Measurements from ENCODE around the gene GAL3ST1. TPM values are rescaled to one million over a fixed set of nuclear protein-coding genes. Genes with fewer than 3 reads are reported as not detected.

The GAL3ST1 gene
- polyA plus RNA-seq, 3 donors = not detected

- peak; percentile 98 to 100 (median 99) for DNase-seq
- Mint-ChIP-seq H3K4me3 (no peak within 1 kb of the TSS), H3K36me3 (peaks cover 27 to 30% of the 10 kb centered on the region in 2 donors)
Measured at GRCh38 chr22:30591588-30592359, 17.3 kb upstream of the GAL3ST1 start, which contains the start of gene PES1. Gene PES1, minus strand, starts transcription at chr22:30591910. Its CDS starts 77 bp downstream, at chr22:30591833.

GRCh38 chr22:30591191-30591587 lies 16.7 kb upstream of the GAL3ST1 start:
- intact Hi-C loops (cut with micrococcal nuclease) = loop anchor here (5.0 to 10.0 kb wide), 2 partner anchors 76 to 146 kb away; partner anchors contain the start of gene DUSP18 (in 1 of the 2)
- no peaks in the 10 kb centered on the region for H3K9me3 Mint-ChIP-seq
- no peak overlapping the region for H3K4me3 Mint-ChIP-seq
- no peaks in the 10 kb centered on the region for H3K27me3 ChIP-seq (ENCODE audit: control insufficient read depth in 2 of 2, insufficient read depth in 2 of 2, low read length in 2 of 2)
- H3K27ac ChIP-seq (ENCODE audit: low read depth in 1 of 2, low read length in 2 of 2) = peak overlapping the region in 1 of 2 donors; percentile 93
- no peaks in the 10 kb centered on the region for H3K9me3 ChIP-seq (replicated peaks in 1 of 2; ENCODE audit: control insufficient read depth in 1 of 2, insufficient read depth in 1 of 2, low read length in 2 of 2)
- peak overlapping the region; percentile 44 to 85 (median 84) for H3K4me3 ChIP-seq (replicated peaks in 1 of 3; ENCODE audit: low read depth in 2 of 3, low read length in 3 of 3)
- H3K4me1 ChIP-seq (ENCODE audit: control insufficient read depth in 1 of 2, insufficient read depth in 2 of 2, low read length in 2 of 2) = peaks cover 11 to 20% of the 10 kb centered on the region in 2 donors
- H3K79me2 ChIP-seq (ENCODE audit: insufficient read depth, low read length) = peaks cover 28% of the 10 kb centered on the region
- H3K27ac Mint-ChIP-seq = no peak overlapping the region
- TF ChIP-seq, protein P1, sequence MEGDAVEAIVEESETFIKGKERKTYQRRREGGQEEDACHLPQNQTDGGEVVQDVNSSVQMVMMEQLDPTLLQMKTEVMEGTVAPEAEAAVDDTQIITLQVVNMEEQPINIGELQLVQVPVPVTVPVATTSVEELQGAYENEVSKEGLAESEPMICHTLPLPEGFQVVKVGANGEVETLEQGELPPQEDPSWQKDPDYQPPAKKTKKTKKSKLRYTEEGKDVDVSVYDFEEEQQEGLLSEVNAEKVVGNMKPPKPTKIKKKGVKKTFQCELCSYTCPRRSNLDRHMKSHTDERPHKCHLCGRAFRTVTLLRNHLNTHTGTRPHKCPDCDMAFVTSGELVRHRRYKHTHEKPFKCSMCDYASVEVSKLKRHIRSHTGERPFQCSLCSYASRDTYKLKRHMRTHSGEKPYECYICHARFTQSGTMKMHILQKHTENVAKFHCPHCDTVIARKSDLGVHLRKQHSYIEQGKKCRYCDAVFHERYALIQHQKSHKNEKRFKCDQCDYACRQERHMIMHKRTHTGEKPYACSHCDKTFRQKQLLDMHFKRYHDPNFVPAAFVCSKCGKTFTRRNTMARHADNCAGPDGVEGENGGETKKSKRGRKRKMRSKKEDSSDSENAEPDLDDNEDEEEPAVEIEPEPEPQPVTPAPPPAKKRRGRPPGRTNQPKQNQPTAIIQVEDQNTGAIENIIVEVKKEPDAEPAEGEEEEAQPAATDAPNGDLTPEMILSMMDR (IDR thresholded peaks at IDR 0.05) = no peak
- peaks cover 5% of the 10 kb centered on the region for H4K20me1 ChIP-seq (ENCODE audit: insufficient read depth, low read length)
- H3K27me3 Mint-ChIP-seq (ENCODE audit: low read depth in 3 of 3) = peaks cover 7 to 9% (median 8%) of the 10 kb centered on the region in 3 donors
- H3K4me1 Mint-ChIP-seq = peaks cover 5% of the 10 kb centered on the region
- DNase-seq = no peak
- peak overlapping the region; percentile 85 for H3K4me2 ChIP-seq (replicated peaks; ENCODE audit: extremely low read depth, low read length, poor library complexity, severe bottlenecking)
- H3K36me3 Mint-ChIP-seq = peaks cover 33 to 36% of the 10 kb centered on the region in 2 donors
- H3K9ac ChIP-seq (ENCODE audit: insufficient read depth, low read length, poor library complexity, severe bottlenecking) = peak overlapping the region; percentile 68
- H2AFZ ChIP-seq (ENCODE audit: insufficient read depth, low read depth, low read length, poor library complexity, severe bottlenecking) = peak overlapping the region; percentile 77
- WGBS (ENCODE audit: insufficient coverage) = 10% methylated on average over 14 of the region's 14 CpGs
- peaks cover 33 to 35% of the 10 kb centered on the region in 2 donors for H3K36me3 ChIP-seq (replicated peaks in 1 of 2; ENCODE audit: control insufficient read depth in 1 of 2, insufficient read depth in 2 of 2, low read length in 2 of 2)

More at GRCh38 chr22:30591588-30592359, 17.3 kb upstream of the GAL3ST1 start, which contains the start of gene PES1:
- 0% methylated on average over 40 of the region's 49 CpGs for WGBS (ENCODE audit: insufficient coverage)
- intact Hi-C loops (cut with micrococcal nuclease) = loop anchor here (1.0 to 10.0 kb wide), 3 partner anchors 16 to 147 kb away; partner anchors contain the start of genes DUSP18 (in 1 of the 2) and TCN2 (in 1 of the 2)
- no peaks in the 10 kb centered on the region for H3K9me3 Mint-ChIP-seq
- H4K20me1 ChIP-seq (ENCODE audit: insufficient read depth, low read length) = peaks cover 5% of the 10 kb centered on the region
- no peaks in the 10 kb centered on the region for H3K9me3 ChIP-seq (replicated peaks in 1 of 2; ENCODE audit: control insufficient read depth in 1 of 2, insufficient read depth in 1 of 2, low read length in 2 of 2)
- H3K27ac ChIP-seq (ENCODE audit: low read depth in 1 of 2, low read length in 2 of 2) = peak within 1 kb of the TSS; percentile 44 to 93
- H3K27me3 Mint-ChIP-seq (ENCODE audit: low read depth in 3 of 3) = peaks cover 7 to 9% (median 8%) of the 10 kb centered on the region in 3 donors
- H3K4me3 ChIP-seq (replicated peaks in 1 of 3; ENCODE audit: low read depth in 2 of 3, low read length in 3 of 3) = peak within 1 kb of the TSS; percentile 44 to 85 (median 84)
- H3K79me2 ChIP-seq (ENCODE audit: insufficient read depth, low read length) = peaks cover 28% of the 10 kb centered on the region
- H3K4me1 Mint-ChIP-seq = peaks cover 5% of the 10 kb centered on the region
- peak within 1 kb of the TSS; percentile 68 for H3K9ac ChIP-seq (ENCODE audit: insufficient read depth, low read length, poor library complexity, severe bottlenecking)
- no peak within 1 kb of the TSS for H3K27ac Mint-ChIP-seq
- TF ChIP-seq, protein P1 (IDR thresholded peaks at IDR 0.05) = no peak
- peak within 1 kb of the TSS; percentile 77 for H2AFZ ChIP-seq (ENCODE audit: insufficient read depth, low read depth, low read length, poor library complexity, severe bottlenecking)
- peaks cover 11 to 20% of the 10 kb centered on the region in 2 donors for H3K4me1 ChIP-seq (ENCODE audit: control insufficient read depth in 1 of 2, insufficient read depth in 2 of 2, low read length in 2 of 2)
- no peaks in the 10 kb centered on the region for H3K27me3 ChIP-seq (ENCODE audit: control insufficient read depth in 2 of 2, insufficient read depth in 2 of 2, low read length in 2 of 2)
- H3K4me2 ChIP-seq (replicated peaks; ENCODE audit: extremely low read depth, low read length, poor library complexity, severe bottlenecking) = peak within 1 kb of the TSS; percentile 85
- peaks cover 27 to 30% of the 10 kb centered on the region in 2 donors for H3K36me3 ChIP-seq (replicated peaks in 1 of 2; ENCODE audit: control insufficient read depth in 1 of 2, insufficient read depth in 2 of 2, low read length in 2 of 2)

Measured in CD14-positive monocyte (primary cell).